WERI-Rb-1 (cell line): ENCODE results near the gene TRAM2.
"Not testable (repeated sequence)": the region's sequence is repeated elsewhere in the genome, so short reads cannot be mapped to it uniquely, and the experiment has no call there.

ENCODE experiments used
- DNase-seq: peaks from one replicate; pipeline ENCODE4 v3.0.0-alpha.2; 2020
- H3K27ac ChIP-seq: fragments of 250-450 bp; sonication (Bioruptor Pico); 2 replicates; pipeline ENCODE4 v1.5.1; 2020; ENCODE audit warnings: mild to moderate bottlenecking, moderate library complexity
- H3K27me3 ChIP-seq: fragments of 250-450 bp; sonication (Bioruptor Pico); 2 replicates; pipeline ENCODE4 v1.5.1; 2021; ENCODE audit warnings: mild to moderate bottlenecking, low read depth, moderate library complexity; ENCODE audit not compliant: insufficient read depth, severe bottlenecking
- H3K36me3 ChIP-seq: fragments of 250-450 bp; sonication (Bioruptor Pico); 2 replicates; pipeline ENCODE4 v1.5.1; 2020; ENCODE audit warnings: mild to moderate bottlenecking, moderate library complexity
- H3K4me3 ChIP-seq: 2 replicates; pipeline ENCODE4 v1.5.1; 2011; ENCODE audit warnings: low read depth, mild to moderate bottlenecking, control low read depth, low read length
- H3K9me3 ChIP-seq: fragments of 250-450 bp; sonication (Bioruptor Pico); 2 replicates; pipeline ENCODE4 v1.5.1; 2021; ENCODE audit warnings: mild to moderate bottlenecking, moderate library complexity; ENCODE audit not compliant: severe bottlenecking
- CTCF ChIP-seq: IDR thresholded peaks from 2 replicates; pipeline ENCODE4 v1.5.1; 2011; ENCODE audit warnings: low read depth, mild to moderate bottlenecking, control low read depth, inconsistent platforms, low read length

Gene TRAM2

GRCh38 chr6:52489881-52490280, 87.0 kb downstream of the TRAM2 start:
- no peak overlapping the region for H3K4me3 ChIP-seq
- DNase-seq, result no peak
- H3K27me3 ChIP-seq, result no peaks in the 10 kb centered on the region
- no peak overlapping the region for H3K27ac ChIP-seq
- peaks cover 18% of the 10 kb centered on the region for H3K36me3 ChIP-seq
- TF ChIP-seq CTCF, result no peak
- H3K9me3 ChIP-seq, result peaks cover 3% of the 10 kb centered on the region

GRCh38 chr6:52483671-52484003, 93.2 kb downstream of the TRAM2 start:
- Histone ChIP-seq H3K9me3 (no peaks in the 10 kb centered on the region), H3K4me3 (no peak overlapping the region), H3K36me3 (peaks cover 4% of the 10 kb centered on the region), H3K27ac (no peak overlapping the region), H3K27me3 (no peaks in the 10 kb centered on the region)
- DNase-seq, result no peak
- no peak for TF ChIP-seq CTCF

GRCh38 chr6:52482903-52483670, 93.8 kb downstream of the TRAM2 start:
- Histone ChIP-seq H3K4me3 (no peak overlapping the region), H3K9me3 (no peaks in the 10 kb centered on the region), H3K36me3 (peaks cover 4% of the 10 kb centered on the region), H3K27ac (no peak overlapping the region), H3K27me3 (no peaks in the 10 kb centered on the region)
- DNase-seq, result no peak
- no peak for TF ChIP-seq CTCF

GRCh38 chr6:52475307-52475706, 101.6 kb downstream of the TRAM2 start:
- no peaks in the 10 kb centered on the region for H3K9me3 ChIP-seq
- H3K4me3 ChIP-seq, result no peak overlapping the region
- no peaks in the 10 kb centered on the region for H3K27me3 ChIP-seq
- H3K27ac ChIP-seq, result no peak overlapping the region
- DNase-seq, result no peak
- TF ChIP-seq CTCF, result no peak
- H3K36me3 ChIP-seq, result no peaks in the 10 kb centered on the region; the same call in 1 of the 2 replicates

GRCh38 chr6:52474173-52474572, 102.7 kb downstream of the TRAM2 start:
- Histone ChIP-seq H3K4me3 (no peak overlapping the region), H3K9me3 (no peaks in the 10 kb centered on the region), H3K36me3 (no peaks in the 10 kb centered on the region), H3K27ac (no peak overlapping the region), H3K27me3 (no peaks in the 10 kb centered on the region)
- no peak for DNase-seq
- TF ChIP-seq CTCF, result no peak

GRCh38 chr6:52461194-52461593, 115.7 kb downstream of the TRAM2 start:
- H3K4me3 ChIP-seq, H3K27me3 ChIP-seq, H3K9me3 ChIP-seq, H3K36me3 ChIP-seq, H3K27ac ChIP-seq, DNase-seq: not testable (repeated sequence)
